ENCODE results near the gene NOXRED1. TPM values are rescaled to one million over a fixed set of nuclear protein-coding genes. Genes with fewer than 3 reads are reported as not detected.
"Not testable (repeated sequence)": the region's sequence is repeated elsewhere in the genome, so short reads cannot be mapped to it uniquely, and the experiment has no call there.

Gene NOXRED1, protein sequence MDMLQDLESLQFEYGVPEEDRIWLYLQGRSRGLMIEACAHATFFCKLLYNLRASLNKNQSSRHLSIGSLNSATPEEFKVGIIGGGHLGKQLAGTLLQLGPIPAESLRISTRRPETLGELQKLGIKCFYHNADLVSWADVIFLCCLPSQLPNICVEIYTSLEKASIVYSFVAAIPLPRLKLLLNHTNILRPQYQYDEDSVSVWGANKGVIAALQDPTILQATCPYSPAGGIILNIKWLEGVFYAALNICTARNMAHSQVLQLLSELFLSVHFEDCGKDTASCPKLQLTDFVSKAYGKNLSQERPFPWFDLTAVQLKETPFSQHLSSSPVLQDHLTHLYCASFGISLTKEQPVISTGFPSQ
- 0.10 TPM for total RNA-seq

DNA sequence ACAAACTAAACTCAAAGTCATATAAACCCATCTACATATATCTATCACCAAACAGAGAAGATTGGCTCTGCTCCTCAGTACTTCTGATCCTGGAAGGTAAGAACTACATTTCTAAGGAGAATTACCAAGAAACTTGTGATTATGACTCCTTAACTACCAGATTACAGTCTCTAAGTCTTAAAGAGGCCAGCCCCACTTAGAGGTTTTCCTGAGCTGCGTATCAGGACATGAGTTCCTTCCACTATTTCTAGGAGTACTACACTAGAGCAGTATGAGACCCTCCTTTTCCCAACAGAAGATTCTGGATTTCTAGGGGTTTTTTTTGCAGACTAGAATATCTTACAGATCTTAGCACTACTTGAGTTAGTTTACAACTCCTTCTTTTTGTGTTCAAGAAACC, at the start of gene NOXRED1:
NOXRED1 (minus strand) TSS at position 101 of the 400 bp plus-strand sequence. CDS start 634 bp downstream, outside the sequence.
- no peak for DNase-seq

DNA sequence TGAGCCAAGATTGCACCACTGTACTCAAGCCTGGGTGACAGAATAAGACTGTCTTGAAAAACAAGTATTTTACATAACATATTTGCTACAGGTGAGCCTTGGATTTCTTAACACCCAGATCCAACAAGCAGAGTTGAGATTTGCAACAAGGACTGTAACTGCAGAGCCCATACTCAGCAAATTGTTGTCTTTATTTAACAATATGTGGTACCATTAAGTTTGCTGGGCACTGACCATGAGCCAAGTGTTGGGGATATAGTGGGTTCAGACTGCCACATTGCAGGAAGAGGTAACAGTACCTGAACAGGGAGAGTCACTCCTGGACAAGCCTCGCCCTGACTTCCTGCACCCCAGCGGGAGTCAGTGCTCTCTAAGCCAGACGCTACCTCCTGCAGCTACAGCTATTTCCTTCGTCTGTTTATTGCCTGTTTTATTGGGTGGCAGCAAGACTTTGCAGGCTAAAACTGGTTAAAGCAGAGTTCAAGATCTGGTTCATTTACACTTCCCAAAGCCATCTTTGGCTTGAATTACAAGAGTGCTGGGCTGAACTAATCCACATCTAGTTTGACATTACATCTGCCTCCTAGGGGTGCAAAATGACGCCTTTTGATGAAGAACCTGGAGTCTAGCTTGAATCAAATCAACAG, 47.0 kb upstream of the NOXRED1 start:
- no peak for DNase-seq

DNA sequence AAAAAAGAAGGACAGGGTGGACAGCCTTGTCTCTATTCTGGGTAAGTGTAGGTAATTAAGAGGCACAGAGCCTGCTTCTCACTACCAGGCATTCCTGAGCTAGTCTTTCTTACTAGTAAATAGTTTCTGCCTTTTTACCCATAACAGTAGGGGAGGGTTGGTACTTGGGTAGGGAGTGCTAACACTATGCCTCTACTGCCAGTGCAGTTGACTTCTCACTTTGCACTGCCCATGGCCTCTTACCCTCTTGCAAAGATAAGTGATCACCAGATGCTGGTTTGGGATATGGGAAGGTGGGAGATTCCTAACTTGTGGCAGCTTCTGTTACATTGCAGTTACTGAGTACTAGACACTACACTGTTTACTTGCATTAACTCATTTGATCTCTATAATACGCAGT, 46.2 kb upstream of the NOXRED1 start:
- no peak for DNase-seq

DNA sequence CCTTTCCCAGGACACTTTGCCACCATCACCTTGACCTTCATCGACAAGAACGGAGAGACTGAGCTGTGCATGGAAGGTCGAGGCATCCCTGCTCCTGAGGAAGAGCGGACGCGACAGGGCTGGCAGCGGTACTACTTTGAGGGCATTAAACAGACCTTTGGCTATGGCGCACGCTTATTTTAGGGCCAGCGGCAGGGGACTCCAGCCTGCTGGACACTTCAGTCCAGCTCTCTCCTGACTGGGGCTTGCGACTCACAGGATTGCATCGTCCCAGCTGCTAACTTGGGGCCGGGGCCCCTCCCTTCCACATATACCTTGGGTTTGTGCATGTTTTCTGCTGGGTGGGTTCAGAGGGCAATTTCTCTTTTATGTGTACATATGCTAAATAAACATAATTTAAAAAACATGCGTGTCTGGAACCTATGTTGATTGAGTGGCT, 45.8 kb upstream of the NOXRED1 start:
- DNase-seq = no peak

DNA sequence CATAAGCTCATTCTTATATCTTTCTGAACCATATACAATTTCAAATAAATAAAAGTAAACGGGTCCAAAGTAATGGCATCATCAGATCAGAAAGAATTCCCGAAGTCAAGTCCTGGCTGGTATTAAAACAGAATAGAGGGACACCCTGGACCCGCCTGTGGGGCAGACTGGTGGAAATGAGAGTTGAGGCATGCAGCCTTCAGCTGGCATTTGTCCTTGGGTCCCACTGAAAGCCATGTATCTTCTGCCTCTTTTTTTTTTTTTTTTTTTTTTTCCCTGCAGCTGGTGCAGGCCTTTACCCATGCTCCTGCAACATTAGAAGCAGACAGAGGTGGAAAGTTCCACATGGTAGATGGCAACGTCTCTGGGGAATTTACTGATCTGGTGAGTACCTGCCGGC, 44.5 kb upstream of the NOXRED1 start:
- DNase-seq = no peak

DNA sequence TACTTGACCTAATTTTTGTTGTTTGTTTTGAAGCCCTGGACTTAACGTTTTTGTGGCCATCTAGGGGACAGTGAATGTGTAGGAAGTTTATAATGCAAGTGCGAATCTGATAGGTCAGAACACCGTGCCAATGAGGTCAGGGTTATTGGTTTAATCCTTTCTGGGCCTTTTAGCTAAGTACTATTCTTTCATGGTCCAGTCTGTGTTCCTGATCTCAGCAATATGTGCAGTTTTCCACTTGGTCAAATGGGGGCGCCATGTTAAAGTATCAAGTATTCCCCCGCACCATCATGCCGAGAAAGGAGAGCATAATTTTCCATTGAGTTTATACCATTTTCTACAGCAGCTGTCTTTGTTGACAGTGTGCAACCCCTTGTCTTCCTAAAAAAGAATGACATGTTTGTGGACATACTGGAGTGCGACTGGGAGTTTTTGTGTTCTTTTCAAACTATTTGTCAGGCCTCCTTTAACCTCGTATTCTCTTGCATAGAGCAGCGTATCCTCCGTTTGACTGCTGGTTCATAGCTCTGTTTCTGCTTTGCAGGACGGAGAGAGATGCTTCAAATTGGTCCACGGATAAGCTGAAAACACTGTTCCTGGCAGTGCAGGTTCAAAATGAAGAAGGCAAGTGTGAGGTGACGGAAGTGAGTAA, 35.9 kb upstream of the NOXRED1 start:
- DNase-seq = peak; percentile 11

DNA sequence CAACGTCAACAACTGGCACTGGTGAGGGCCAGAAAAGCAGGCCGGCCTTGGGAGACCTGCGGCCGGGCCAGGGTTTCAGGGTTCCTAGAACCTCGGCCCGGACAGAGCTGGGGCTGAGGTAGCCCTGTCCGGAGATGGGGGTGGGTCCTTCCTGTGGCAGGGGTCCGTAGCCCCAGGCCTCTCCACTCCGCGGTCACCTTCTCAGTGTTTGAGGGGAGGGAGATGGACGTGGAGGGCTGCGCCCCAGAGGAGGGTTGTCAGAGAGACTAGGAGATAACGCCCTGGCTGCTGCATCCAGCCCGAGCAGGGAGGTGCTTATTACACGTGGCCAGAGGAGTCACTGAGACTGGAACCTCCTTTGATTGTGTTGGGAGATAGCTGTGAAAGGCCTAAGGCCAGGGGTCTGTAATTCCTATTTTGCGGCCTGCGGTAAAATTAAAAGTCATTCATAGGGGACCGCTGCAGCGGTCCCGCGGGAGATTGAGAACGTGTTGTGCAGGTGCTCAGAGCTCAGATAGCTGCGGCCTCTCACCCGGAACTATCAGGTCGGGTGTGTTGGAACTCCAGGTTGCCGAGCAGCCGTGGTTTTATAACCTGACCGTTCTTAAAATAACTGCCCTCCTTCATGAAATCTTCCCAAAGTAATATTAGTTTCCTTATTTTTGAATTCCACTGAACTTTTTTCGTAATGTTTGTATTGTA, 35.1 kb upstream of the NOXRED1 start:
- no peak for DNase-seq

DNA sequence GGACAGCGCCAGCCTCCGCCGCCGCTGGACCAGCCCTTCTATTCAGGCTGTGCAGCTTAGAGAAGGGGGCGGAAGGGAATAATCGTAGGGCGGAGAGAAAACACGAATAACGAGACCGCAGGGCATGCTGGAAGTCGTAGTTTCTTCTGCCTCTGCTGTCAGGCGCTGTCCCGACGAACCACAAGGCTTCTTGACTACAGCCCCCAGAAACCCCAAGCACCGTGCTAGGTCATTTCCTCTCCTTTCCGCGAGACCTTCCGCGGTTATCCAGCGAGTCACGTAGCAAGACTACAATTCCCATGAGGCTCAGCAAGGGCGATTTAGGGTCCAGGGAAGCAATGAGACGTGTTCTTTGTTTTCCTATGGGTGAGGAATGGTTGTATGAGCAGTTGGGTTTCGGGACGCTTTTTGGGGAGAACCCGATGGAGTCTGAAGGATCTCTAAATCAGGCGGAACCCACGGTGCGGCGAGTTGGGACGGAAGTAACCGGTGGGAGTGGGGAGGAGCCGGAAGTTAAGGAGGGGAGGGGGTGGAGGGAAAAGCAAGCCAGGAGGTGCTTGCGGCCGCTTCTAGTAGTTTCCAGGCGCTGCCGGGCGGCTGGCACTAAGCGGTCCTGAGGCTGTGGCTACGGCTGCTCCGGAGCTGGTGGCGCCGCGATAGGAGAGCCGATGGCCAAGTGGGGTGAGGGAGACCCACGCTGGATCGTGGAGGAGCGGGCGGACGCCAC, 34.4 kb upstream of the NOXRED1 start, which contains the start of the genes AHSA1 and VIPAS39:
AHSA1 (plus strand) TSS at position 572 of the 727 bp plus-strand sequence; CDS start at position 669, 97 bp downstream.
VIPAS39 (minus strand) TSS at position 80 of the 727 bp plus-strand sequence. CDS start 3,499 bp downstream, outside the sequence.
- peak; percentile 99 for DNase-seq

DNA sequence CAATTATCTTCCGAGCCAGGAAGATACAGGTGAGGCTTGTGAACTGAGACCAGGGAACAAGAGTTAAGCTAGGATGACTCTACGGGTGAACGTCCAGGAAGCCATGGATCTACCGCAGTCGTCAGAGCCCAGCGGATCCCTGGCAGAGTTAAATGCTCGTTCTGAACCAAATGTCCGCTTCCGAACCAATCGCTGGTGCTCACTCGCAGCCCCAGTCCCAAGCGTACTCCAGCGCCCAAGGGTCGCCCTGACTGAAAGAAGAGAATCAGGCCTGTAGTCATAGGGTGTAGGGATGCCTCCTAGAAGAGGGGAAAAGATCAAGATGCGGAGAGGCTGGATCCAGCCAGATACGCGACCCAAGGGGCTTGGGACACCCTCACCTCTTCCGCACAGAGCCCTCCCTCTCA, 33.8 kb upstream of the NOXRED1 start:
- DNase-seq = peak; percentile 46

DNA sequence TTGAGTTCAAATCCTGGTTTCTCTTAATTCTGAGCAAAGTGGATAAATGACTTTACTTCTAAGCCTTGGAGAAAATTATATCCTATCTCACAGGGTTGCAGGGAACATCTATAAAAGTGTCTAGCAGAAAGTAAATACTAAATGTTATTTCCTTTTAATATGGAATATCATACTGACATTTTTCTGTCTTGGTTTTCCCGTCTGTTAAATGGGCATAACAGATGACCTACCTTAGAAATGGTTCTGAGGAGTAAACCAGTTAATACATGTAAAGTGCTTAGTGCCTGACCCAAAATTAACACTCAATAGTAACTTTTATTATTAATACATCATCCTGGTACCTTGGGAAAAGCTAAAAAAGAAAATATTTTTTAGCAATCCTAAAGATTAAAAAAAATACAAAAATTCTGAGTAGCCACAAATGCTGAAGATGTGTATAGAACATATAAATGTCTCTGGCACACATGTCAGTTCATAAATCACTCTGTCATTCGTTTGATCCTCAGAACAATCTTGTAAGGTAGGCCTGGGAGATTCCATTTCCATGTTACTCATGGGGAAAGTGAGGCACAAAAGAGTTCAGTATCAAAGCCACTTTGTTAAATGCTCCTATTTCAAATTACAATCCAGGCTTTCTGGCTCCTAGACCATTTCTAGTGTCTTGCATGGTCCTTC, 32.8 kb upstream of the NOXRED1 start:
- no peak for DNase-seq

DNA sequence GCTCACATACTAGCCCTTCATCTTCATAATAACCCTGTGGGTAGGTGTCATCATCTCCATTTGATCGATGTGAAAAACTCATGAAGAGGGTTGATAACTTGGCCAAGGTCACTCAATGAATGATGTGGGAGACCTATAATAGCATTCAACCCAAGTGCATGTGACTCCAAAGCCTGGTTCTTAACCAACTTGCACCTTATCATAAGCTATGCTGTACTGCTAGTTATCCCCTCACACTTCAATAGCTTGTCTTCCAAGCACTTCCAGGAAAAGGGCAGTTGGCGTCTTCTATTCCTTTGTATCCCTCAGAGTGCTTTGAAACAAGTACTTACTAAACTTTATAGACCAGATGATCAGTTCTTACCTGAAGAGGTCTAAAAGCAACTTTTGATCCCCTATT, 18.9 kb upstream of the NOXRED1 start:
- no peak for DNase-seq

DNA sequence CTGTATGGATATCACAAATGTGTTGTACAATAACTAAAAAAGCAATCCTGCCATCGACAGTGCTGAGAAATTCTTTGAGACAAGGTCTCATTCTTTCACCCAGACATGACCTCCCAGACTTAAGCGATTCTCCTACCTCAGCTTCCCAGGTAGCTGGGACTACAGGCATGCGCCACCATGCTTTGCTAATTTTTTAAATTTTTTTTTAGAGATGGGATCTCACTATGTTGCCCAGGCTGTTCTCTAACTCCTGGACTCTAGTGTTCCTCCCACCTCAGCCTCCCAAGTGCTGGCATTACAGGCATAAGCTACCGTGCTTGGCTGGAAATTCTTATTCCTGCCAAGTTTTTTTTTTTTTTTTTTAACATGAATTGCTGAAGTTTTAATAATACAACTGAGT, 16.5 kb upstream of the NOXRED1 start:
- no peak for DNase-seq

DNA sequence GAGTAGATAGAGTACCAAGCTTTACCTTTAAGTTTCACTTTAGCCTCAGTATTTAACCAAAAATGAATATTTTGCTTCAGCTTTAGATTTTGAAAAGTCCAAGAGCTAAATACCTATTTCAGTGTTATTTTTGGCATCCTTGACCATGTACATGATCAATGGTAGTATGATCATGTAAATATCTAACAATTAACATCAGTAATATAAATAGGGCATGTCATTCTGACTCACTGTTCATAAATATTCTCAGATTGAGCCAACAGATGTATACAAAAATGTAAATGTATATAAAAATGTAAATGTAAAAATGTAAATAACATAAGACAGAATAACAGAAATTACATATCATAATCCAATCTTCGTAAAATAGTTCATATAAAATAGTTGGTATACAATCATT, 15.3 kb upstream of the NOXRED1 start:
- DNase-seq = no peak

DNA sequence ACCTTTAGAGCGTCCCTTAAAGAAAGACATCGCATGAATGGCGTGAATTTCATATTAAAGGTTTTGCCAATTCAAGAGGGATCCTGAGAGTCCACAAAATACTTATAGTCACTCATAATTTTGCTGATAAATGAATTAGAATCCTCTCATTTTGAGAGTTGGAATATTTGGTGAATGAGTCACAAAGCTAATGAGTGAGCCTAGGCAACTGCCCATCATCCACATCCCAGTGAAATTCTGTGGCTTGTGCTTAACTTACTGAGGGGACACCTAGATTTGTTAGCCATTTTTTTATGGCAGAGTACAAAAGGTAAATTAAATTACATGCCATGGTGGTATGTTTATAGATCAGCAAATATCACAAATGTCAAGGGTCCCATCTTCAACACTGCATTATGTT, 12.7 kb upstream of the NOXRED1 start:
- no peak for DNase-seq

DNA sequence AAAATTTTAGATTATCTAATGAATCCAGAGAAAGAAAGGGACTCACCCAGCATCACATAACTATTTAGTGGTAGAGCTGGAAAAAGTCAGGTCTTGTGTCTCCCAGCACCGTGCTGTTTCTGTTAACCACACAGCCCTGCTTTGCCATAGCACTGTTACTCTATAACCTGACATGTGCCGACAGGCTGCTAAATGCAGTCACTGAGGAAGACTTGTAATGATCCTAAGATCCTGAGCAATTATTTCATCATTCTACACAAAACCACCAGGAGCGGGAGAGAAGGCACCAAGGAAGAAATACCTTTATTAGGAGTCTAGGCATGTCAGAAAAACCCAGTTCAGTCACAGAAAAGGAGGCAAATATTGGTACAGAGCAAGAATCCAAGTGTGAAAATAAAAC, 3.1 kb upstream of the NOXRED1 start:
- DNase-seq = no peak

DNA sequence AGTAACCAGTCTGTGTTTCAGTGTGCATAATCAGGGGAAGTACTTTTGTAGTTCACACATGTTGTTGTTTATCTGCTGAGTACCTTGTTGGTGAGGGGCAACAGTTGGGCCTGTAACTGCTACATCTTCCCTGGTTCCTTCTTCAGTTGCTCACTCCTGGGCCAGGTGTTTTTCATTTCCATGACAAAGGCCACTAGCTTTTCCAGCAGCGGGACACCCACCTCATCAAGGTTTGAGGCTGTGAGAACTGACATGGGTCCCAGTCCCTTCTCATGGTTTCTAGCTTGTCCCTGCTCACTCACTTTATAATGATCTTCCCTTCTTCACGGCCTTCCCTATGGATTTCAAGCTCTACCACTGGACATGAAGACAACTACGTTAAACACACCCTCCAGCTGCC, 1.5 kb upstream of the NOXRED1 start:
- DNase-seq = no peak

DNA sequence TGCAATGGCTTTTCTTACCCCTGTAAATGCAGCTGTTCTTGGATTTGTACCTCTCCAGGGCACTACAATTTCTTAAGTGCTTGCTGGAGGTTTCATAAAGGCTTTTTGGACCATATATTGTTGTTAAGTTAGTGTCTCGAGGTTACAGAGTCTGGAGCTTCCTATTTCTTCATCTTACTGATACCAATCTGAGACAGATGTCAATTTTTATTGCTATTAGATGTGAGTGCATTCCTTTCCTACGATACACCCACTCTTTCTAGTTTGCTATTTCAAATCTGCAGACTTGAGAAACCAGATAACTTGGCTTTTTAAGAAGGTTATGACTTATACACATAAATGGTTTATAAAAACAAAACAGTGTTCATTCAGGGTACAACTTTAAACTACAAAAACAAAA, 2.1 kb downstream of the NOXRED1 start:
- DNase-seq = no peak

DNA sequence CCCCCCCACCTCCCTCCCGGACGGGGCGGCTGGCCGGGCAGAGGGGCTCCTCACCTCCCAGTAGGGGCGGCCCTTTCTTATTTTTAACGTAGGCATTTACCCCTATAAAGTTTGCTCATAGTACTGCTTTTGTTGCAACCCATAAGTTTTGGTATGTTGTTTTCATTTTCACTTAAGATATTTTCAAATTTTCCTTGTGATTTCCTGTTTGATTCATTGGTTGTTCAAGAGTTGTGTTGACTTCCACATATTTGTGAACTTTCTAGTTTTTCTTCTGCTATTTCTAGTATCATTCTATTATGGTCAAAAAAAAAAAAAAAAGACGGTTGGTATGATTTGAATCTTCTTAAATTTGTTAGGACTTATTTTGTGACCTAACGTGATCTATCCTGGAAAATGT, 6.5 kb downstream of the NOXRED1 start:
- no peak for DNase-seq

DNA sequence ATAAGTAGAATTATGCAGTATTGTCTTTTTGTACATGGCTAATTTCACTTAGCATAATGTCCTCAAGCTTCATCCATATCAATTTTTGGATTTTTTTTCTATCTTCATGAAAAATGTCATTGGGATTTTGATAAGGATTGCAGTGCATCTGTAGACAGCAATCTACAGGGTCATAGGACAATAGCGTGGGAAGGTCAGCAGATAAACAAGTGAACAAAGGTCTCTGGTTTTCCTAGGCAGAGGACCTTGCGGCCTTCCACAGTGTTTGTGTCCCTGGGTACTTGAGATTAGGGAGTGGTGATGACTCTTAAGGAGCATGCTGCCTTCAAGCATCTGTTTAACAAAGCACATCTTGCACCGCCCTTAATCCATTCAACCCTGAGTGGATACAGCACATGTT, 7.2 kb downstream of the NOXRED1 start:
- DNase-seq = not testable (repeated sequence)

DNA sequence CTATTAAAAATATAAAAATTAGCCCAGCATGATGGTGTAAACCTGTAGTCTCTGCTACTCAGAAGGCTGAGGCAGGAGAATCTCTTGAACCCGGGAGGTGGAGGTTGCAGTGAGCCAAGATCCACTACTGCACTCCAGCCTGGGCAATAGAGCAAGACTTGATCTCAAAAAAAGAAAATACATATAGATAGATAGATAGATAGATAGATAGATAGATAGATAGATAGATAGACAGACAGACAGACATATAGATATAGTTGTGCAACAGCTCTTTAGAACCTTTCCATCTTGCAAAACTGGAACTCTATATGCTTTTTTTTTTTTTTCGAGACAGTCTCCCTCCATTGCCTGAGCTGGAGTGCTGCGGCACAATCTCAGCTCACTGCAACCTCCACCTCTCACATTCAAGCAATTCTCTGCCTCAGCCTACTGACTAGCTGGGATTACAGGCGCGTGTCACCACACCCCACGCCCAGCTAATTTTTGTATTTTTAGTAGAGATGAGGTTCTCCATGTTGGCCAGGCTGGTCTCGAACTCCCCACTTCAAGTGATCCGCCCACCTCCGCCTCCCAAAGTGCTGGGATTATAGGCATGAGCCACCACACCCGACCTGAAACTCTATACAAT, 7.8 kb downstream of the NOXRED1 start:
- not testable (repeated sequence) for DNase-seq

DNA sequence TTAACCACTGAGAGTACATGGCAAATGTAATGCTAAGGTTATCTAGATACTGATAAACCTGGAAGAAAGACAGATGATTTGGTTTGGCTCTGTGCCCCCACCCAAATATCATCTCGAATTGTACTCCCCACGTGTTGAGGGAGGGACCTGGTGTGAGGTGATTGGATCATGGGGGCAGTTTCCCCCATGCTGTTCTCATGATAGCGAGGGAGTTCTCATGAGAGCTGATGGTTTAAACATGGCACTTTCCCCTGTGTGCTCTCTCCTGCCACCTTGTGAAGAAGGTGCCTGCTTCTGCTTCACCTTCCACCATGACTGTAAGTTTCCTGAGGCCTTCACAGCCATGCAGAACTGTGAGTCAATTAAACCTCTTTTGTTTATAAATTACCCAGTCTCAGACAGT, 14.2 kb downstream of the NOXRED1 start:
- DNase-seq = no peak

Data from skin of body (tissue), 2 donors.